Measurements from ENCODE around the gene PRODH2.

DNA sequence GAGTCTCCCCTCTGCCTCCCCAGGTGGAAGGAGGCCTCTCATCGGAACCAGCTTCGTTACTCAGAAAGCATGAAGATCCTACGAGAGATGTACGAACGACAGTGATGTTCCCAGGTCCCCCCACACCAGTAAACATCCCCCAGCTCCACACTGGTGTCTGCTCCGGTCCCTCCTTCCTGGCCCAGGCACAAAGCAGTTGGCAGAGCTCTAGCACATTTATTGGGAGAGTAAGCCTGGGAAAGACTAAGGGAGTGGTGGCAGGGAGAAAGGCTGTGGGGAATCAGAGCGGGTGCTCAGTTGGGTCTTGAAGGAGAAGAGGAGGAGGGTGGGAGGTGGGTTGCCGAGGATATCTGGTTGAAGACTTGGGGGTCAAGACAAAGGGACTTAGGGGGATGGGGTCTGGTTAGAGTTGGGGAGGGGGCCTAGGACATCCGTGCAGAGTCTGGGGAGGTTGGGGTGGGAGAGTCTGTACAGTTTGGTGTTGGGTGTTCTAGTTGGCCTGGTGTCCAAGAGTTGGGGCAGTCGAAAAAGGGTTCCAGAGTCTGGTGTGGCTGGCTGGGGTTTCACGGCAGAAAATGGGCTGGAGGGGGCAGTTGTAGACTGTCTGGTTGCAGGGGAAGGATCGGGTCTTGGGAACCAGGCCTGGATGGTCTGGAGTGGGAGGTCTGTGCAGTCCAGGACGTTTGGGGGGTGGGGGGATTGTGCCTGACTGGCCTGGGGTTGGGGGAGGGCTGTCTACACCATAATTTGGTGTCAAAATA lies 58.1 kb downstream of the PRODH2 start:
- TF ChIP-seq, protein P1, sequence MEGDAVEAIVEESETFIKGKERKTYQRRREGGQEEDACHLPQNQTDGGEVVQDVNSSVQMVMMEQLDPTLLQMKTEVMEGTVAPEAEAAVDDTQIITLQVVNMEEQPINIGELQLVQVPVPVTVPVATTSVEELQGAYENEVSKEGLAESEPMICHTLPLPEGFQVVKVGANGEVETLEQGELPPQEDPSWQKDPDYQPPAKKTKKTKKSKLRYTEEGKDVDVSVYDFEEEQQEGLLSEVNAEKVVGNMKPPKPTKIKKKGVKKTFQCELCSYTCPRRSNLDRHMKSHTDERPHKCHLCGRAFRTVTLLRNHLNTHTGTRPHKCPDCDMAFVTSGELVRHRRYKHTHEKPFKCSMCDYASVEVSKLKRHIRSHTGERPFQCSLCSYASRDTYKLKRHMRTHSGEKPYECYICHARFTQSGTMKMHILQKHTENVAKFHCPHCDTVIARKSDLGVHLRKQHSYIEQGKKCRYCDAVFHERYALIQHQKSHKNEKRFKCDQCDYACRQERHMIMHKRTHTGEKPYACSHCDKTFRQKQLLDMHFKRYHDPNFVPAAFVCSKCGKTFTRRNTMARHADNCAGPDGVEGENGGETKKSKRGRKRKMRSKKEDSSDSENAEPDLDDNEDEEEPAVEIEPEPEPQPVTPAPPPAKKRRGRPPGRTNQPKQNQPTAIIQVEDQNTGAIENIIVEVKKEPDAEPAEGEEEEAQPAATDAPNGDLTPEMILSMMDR (IDR thresholded peaks at IDR 0.05), result no peak
- TF ChIP-seq POLR2A (IDR thresholded peaks at IDR 0.05), result no peak
